Mesendoderm (in vitro differentiated cells): ENCODE measurements around the gene TRIM46.
"Not testable (repeated sequence)": the region's sequence is repeated elsewhere in the genome, so short reads cannot be mapped to it uniquely, and the experiment has no call there.

Experiments used
- DNase-seq: peaks from one replicate; pipeline ENCODE4 v3.0.0; 2013
- H2AK5ac ChIP-seq: 2 replicates; pipeline ENCODE4 v1.6.1; 2013; ENCODE audit warnings: low read length, inconsistent platforms
- H2BK120ac ChIP-seq: 2 replicates; pipeline ENCODE4 v1.6.1; 2013; ENCODE audit warnings: low read depth, mild to moderate bottlenecking, low read length, moderate library complexity, mixed read lengths
- H2BK15ac ChIP-seq: replicated peaks from 2 replicates; pipeline ENCODE4 v1.6.1; 2013; ENCODE audit warnings: low read depth, mild to moderate bottlenecking, moderate library complexity
- H2BK5ac ChIP-seq: 2 replicates; pipeline ENCODE4 v1.6.1; 2013; ENCODE audit warnings: low read length, inconsistent platforms
- H3K18ac ChIP-seq: 2 replicates; pipeline ENCODE4 v1.6.1; 2013; ENCODE audit warnings: mild to moderate bottlenecking, low read length, mixed read lengths
- H3K23ac ChIP-seq: one replicate; pipeline ENCODE4 v1.6.1; 2013; ENCODE audit warnings: low read length
- H3K27ac ChIP-seq: 2 replicates; pipeline ENCODE4 v1.5.1; 2013; ENCODE audit warnings: low read depth, mild to moderate bottlenecking, inconsistent platforms, low read length, moderate library complexity
- H3K27me3 ChIP-seq: 2 replicates; pipeline ENCODE4 v1.6.1; 2013; ENCODE audit warnings: low read length, control low read depth, mild to moderate bottlenecking, inconsistent platforms; ENCODE audit not compliant: insufficient read depth, poor library complexity
- H3K36me3 ChIP-seq: 2 replicates; pipeline ENCODE4 v1.6.1; 2013; ENCODE audit warnings: low read length, inconsistent platforms; ENCODE audit not compliant: control insufficient read depth, insufficient read depth
- H3K4ac ChIP-seq: one replicate; pipeline ENCODE4 v1.6.1; 2013; ENCODE audit warnings: low read depth, mild to moderate bottlenecking, low read length, moderate library complexity
- H3K4me1 ChIP-seq: 2 replicates; pipeline ENCODE4 v1.6.1; 2013; ENCODE audit warnings: low read depth, low read length, inconsistent platforms; ENCODE audit not compliant: control insufficient read depth
- H3K4me2 ChIP-seq: 2 replicates; pipeline ENCODE4 v1.6.1; 2013; ENCODE audit warnings: low read length
- H3K4me3 ChIP-seq: 2 replicates; pipeline ENCODE4 v1.5.1; 2013; ENCODE audit warnings: mild to moderate bottlenecking, low read length
- H3K56ac ChIP-seq: one replicate; pipeline ENCODE4 v1.6.1; 2013; ENCODE audit warnings: low read length
- H3K79me1 ChIP-seq: 2 replicates; pipeline ENCODE4 v1.6.1; 2013; ENCODE audit warnings: low read length, inconsistent platforms
- H3K79me2 ChIP-seq: 2 replicates; pipeline ENCODE4 v1.6.1; 2013; ENCODE audit warnings: mild to moderate bottlenecking, low read length; ENCODE audit not compliant: control insufficient read depth, insufficient read depth
- H3K9ac ChIP-seq: 2 replicates; pipeline ENCODE4 v1.6.1; 2013; ENCODE audit warnings: low read length, inconsistent platforms
- H4K5ac ChIP-seq: one replicate; pipeline ENCODE4 v1.6.1; 2013; ENCODE audit warnings: low read length
- H4K8ac ChIP-seq: one replicate; pipeline ENCODE4 v1.6.1; 2013; ENCODE audit warnings: low read depth, mild to moderate bottlenecking, control low read depth, low read length, moderate library complexity
- WGBS: extraction: QIAGEN DNeasy Blood & Tissue Kit; methylation state at CpG from one replicate; pipeline ENCODE4 v1.1.7; 2013; ENCODE audit warnings: low lambda C conversion rate, missing lambda C conversion rate; ENCODE audit not compliant: insufficient coverage; ENCODE audit errors: extremely low coverage; 5-methylcytosine and 5-hydroxymethylcytosine counted together

Gene TRIM46

GRCh38 chr1:155219592-155220031 is 46.0 kb downstream of the TRIM46 start:
- H4K8ac ChIP-seq, result peak overlapping the region; percentile 58
- no peak overlapping the region for H3K23ac ChIP-seq
- H2BK15ac ChIP-seq, result no peak overlapping the region
- H3K36me3 ChIP-seq, result no peaks in the 10 kb centered on the region
- no peak overlapping the region for H2BK120ac ChIP-seq
- no peaks in the 10 kb centered on the region for H3K4me1 ChIP-seq
- no peak overlapping the region for H2BK5ac ChIP-seq
- no peak overlapping the region for H3K9ac ChIP-seq
- H2AK5ac ChIP-seq, result no peak overlapping the region
- no peak overlapping the region for H3K27ac ChIP-seq
- no peak overlapping the region for H3K56ac ChIP-seq
- no peaks in the 10 kb centered on the region for H3K27me3 ChIP-seq
- peak; percentile 37 for DNase-seq
- no peak overlapping the region for H3K18ac ChIP-seq
- no peaks in the 10 kb centered on the region for H3K79me2 ChIP-seq
- no peak overlapping the region for H3K4me3 ChIP-seq
- H3K4ac ChIP-seq, result no peak overlapping the region
- peak overlapping the region; percentile 17 for H4K5ac ChIP-seq
- WGBS, result no CpG with 5 or more reads among the region's 1 CpG
- no peak overlapping the region for H3K4me2 ChIP-seq
- no peaks in the 10 kb centered on the region for H3K79me1 ChIP-seq

- H3K4ac ChIP-seq, H3K79me2 ChIP-seq, H3K27ac ChIP-seq, H3K4me1 ChIP-seq, H2BK5ac ChIP-seq, DNase-seq, H3K56ac ChIP-seq, H4K8ac ChIP-seq, H3K4me3 ChIP-seq, H3K27me3 ChIP-seq, H2BK120ac ChIP-seq, H3K9ac ChIP-seq, H3K4me2 ChIP-seq, H3K36me3 ChIP-seq, H2AK5ac ChIP-seq, H4K5ac ChIP-seq, H3K79me1 ChIP-seq, H3K18ac ChIP-seq, H2BK15ac ChIP-seq, H3K23ac ChIP-seq: not testable (repeated sequence)
- no CpG with 5 or more reads among the region's 10 CpGs for WGBS
Observed at GRCh38 chr1:155220211-155220965, 46.7 kb downstream of the TRIM46 start.

GRCh38 chr1:155223047-155223446 is 49.4 kb downstream of the TRIM46 start:
- H3K4me3 ChIP-seq, result no peak overlapping the region
- no peaks in the 10 kb centered on the region for H3K36me3 ChIP-seq
- H3K4me2 ChIP-seq, result no peak overlapping the region
- no peak overlapping the region for H2BK120ac ChIP-seq
- H2BK5ac ChIP-seq, result no peak overlapping the region
- H3K56ac ChIP-seq, result no peak overlapping the region
- H3K4me1 ChIP-seq, result peaks cover 4% of the 10 kb centered on the region
- H3K18ac ChIP-seq, result no peak overlapping the region
- H3K79me2 ChIP-seq, result no peaks in the 10 kb centered on the region
- DNase-seq, result no peak
- H3K23ac ChIP-seq, result no peak overlapping the region
- no peak overlapping the region for H2BK15ac ChIP-seq
- no peak overlapping the region for H3K9ac ChIP-seq
- no peak overlapping the region for H3K27ac ChIP-seq
- no peaks in the 10 kb centered on the region for H3K27me3 ChIP-seq
- no peak overlapping the region for H4K8ac ChIP-seq
- H2AK5ac ChIP-seq, result no peak overlapping the region
- no peaks in the 10 kb centered on the region for H3K79me1 ChIP-seq
- no peak overlapping the region for H3K4ac ChIP-seq
- no peak overlapping the region for H4K5ac ChIP-seq
- WGBS, result no CpG with 5 or more reads among the region's 7 CpGs

- not testable (repeated sequence) for H4K5ac ChIP-seq, H3K4ac ChIP-seq, DNase-seq, H3K27ac ChIP-seq, H3K79me2 ChIP-seq, H3K4me2 ChIP-seq, H3K79me1 ChIP-seq, H2AK5ac ChIP-seq, H4K8ac ChIP-seq, H3K4me1 ChIP-seq, H2BK15ac ChIP-seq, H3K18ac ChIP-seq, H3K27me3 ChIP-seq, H2BK5ac ChIP-seq, H2BK120ac ChIP-seq, H3K9ac ChIP-seq, H3K4me3 ChIP-seq, H3K36me3 ChIP-seq, H3K23ac ChIP-seq
- peak overlapping the region; percentile 54 for H3K56ac ChIP-seq
- no CpG with 5 or more reads among the region's 8 CpGs for WGBS
Observed at GRCh38 chr1:155225404-155225759, 51.7 kb downstream of the TRIM46 start.

- DNase-seq, result peak; percentile 96
- peak overlapping the region; percentile 88 for H3K4me3 ChIP-seq
- H3K4ac ChIP-seq, result no peak overlapping the region
- H3K56ac ChIP-seq, result peak overlapping the region; percentile 99
- no peak overlapping the region for H2BK15ac ChIP-seq
- H2BK120ac ChIP-seq, result no peak overlapping the region
- peak overlapping the region; percentile 75 for H3K27ac ChIP-seq
- no peak overlapping the region for H4K5ac ChIP-seq
- peak overlapping the region; percentile 67 for H2AK5ac ChIP-seq
- H3K23ac ChIP-seq, result no peak overlapping the region
- no peaks in the 10 kb centered on the region for H3K79me2 ChIP-seq
- peak overlapping the region; percentile 52 for H3K18ac ChIP-seq
- H3K4me1 ChIP-seq, result peaks cover 4% of the 10 kb centered on the region
- no peaks in the 10 kb centered on the region for H3K27me3 ChIP-seq
- no peaks in the 10 kb centered on the region for H3K79me1 ChIP-seq
- H3K4me2 ChIP-seq, result peak overlapping the region; percentile 86
- H4K8ac ChIP-seq, result no peak overlapping the region
- peak overlapping the region; percentile 98 for H3K9ac ChIP-seq
- no peaks in the 10 kb centered on the region for H3K36me3 ChIP-seq
- H2BK5ac ChIP-seq, result no peak overlapping the region
- no CpG with 5 or more reads among the region's 7 CpGs for WGBS
Observed at GRCh38 chr1:155226188-155226909, 52.7 kb downstream of the TRIM46 start.
